Astrocyte (in vitro differentiated cells and primary cell): ENCODE measurements around the gene SETMAR.

ENCODE experiments used
- CTCF ChIP-seq: IDR thresholded peaks from 2 replicates; pipeline ENCODE4 v1.5.1; 2011; ENCODE audit warnings: low read depth, mild to moderate bottlenecking, inconsistent platforms, low read length, moderate library complexity; ENCODE audit not compliant: insufficient read depth
- EZH2 ChIP-seq: IDR thresholded peaks from 2 replicates; pipeline ENCODE4 v1.6.1; 2012; ENCODE audit warnings: mild to moderate bottlenecking, low read length, inconsistent platforms; ENCODE audit not compliant: insufficient read depth

- TF ChIP-seq CTCF = no peak
- TF ChIP-seq EZH2 = no peak
Measured at GRCh38 chr3:4332111-4332510, 28.9 kb downstream of the SETMAR start.
